ENCODE measurements around the gene ABHD2. TPM values are rescaled to one million over a fixed set of nuclear protein-coding genes. Genes with fewer than 3 reads are reported as not detected.
"Not testable (repeated sequence)": the region's sequence is repeated elsewhere in the genome, so short reads cannot be mapped to it uniquely, and the experiment has no call there.

ABHD2 gene
- total RNA-seq, 4 donors from 2014 or later: 37.8 to 81.5 (median 58.3) TPM

DNA sequence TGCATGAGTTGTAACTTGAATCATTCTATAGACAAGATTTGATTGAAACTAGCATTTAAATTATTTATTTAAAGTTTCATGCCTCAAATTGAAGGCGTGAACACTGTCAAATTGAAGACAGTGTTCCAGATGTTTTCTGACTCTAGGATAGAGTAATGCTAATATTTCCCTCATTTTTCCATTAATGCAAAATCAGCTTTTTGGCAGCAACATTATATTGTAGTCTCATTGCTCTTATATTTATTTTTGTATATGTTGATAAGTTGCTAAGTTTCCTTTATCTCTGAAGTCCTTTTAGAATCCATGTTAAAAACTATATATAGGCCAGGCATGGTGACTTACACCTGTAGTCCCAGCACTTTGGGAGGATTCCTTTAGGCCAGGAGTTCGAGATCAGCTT is 160.3 kb downstream of the ABHD2 start:
- no peaks in the 10 kb centered on the region for H3K9me3 ChIP-seq
- no peak overlapping the region for H3K4me3 ChIP-seq
- peaks cover 8 to 10% (median 9%) of the 10 kb centered on the region in 4 donors for H3K4me1 ChIP-seq
- DNase-seq: no peak
- no peaks in the 10 kb centered on the region for H3K36me3 ChIP-seq
- no peak overlapping the region for H3K27ac ChIP-seq
- TF ChIP-seq POLR2A (IDR thresholded peaks at IDR 0.05) (no peak), EP300 (IDR thresholded peaks at IDR 0.05; ENCODE audit: low read depth) (no peak), POLR2AphosphoS5 (IDR thresholded peaks at IDR 0.05) (no peak)
- TF ChIP-seq, protein P1, sequence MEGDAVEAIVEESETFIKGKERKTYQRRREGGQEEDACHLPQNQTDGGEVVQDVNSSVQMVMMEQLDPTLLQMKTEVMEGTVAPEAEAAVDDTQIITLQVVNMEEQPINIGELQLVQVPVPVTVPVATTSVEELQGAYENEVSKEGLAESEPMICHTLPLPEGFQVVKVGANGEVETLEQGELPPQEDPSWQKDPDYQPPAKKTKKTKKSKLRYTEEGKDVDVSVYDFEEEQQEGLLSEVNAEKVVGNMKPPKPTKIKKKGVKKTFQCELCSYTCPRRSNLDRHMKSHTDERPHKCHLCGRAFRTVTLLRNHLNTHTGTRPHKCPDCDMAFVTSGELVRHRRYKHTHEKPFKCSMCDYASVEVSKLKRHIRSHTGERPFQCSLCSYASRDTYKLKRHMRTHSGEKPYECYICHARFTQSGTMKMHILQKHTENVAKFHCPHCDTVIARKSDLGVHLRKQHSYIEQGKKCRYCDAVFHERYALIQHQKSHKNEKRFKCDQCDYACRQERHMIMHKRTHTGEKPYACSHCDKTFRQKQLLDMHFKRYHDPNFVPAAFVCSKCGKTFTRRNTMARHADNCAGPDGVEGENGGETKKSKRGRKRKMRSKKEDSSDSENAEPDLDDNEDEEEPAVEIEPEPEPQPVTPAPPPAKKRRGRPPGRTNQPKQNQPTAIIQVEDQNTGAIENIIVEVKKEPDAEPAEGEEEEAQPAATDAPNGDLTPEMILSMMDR (IDR thresholded peaks at IDR 0.05): no peak
- intact Hi-C loops (cut with DNase I; ENCODE audit: low total_unique reads) (no loop called here), in situ Hi-C loops (cut with MboI; ENCODE audit: low pct_ligation_motif_present in 1 of 4, low pct_unique_long_range_greater_than_20kb in 1 of 4, low sequenced_read_pairs in 3 of 4) (no loop called here)
- H3K27me3 ChIP-seq: no peaks in the 10 kb centered on the region
- 96 to 100% methylated on average over 1 to 2 of the region's 2 CpGs for WGBS, 2 donors (ENCODE audit: low coverage in 1 of 2)

DNA sequence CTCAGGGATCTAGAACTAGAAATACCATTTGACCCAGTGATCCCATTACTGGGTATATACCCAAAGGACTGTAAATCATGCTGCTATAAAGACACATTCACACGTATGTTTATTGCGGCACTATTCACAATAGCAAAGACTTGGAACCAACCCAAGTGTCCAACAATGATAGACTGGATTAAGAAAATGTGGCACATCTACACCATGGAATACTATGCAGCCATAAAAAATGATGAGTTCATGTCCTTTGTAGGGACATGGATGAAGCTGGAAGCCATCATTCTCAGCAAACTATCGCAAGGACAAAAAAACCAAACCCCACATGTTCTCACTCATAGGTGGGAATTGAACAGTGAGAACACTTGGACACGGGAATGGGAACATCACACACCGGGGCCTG is 161.9 kb downstream of the ABHD2 start:
- WGBS, 2 donors (ENCODE audit: low coverage in 1 of 2): 89% methylated on average over 5 of the region's 5 CpGs; no CpG with 5 or more reads in 1 of the 2 donors
- H3K4me3 ChIP-seq; H3K27ac ChIP-seq; H3K27me3 ChIP-seq; in situ Hi-C loops (cut with MboI; ENCODE audit: low pct_ligation_motif_present in 1 of 4, low pct_unique_long_range_greater_than_20kb in 1 of 4, low sequenced_read_pairs in 3 of 4); H3K9me3 ChIP-seq; DNase-seq; H3K36me3 ChIP-seq; intact Hi-C loops (cut with DNase I; ENCODE audit: low total_unique reads); H3K4me1 ChIP-seq: not testable (repeated sequence)

Small RNA genes within 50 kb of the gene (small RNA-seq; reads per million reads assigned to genes)
- gene RNU7-195P: 0 reads per million in 4 donors

Other genes with a start within 250 kb of the ABHD2 start
- 1 to 10 TPM in 3 of 4 donors, under 1 TPM in 1; 0.37 to 3.8 (median 2.7) TPM for gene HAPLN3, start 192.9 kb upstream of the ABHD2 start, total RNA-seq
- gene MFGE8, start 175.1 kb upstream of the ABHD2 start, total RNA-seq: 100 to 1,000 TPM in 1 of 4 donors, 10 to 100 TPM in 3; 56.9 to 228 (median 74.1) TPM
- not detected for gene RLBP1, start 133.1 kb downstream of the ABHD2 start, total RNA-seq
- gene FANCI, start 155.5 kb downstream of the ABHD2 start, total RNA-seq: 10 to 100 TPM in 1 of 4 donors, 1 to 10 TPM in 3; 3.7 to 10.3 (median 4.5) TPM
- gene POLG, start 246.4 kb downstream of the ABHD2 start, total RNA-seq: 100 to 1,000 TPM in 2 of 4 donors, 10 to 100 TPM in 2; 64.5 to 204 (median 114) TPM